ENCODE measurements around the gene P2RY8.
A peak's percentile ranks its signal among the peaks of the same experiment; 100 is the strongest.

P2RY8 gene

GRCh38 chrX:1534301-1535168 is 2.5 kb downstream of the P2RY8 start:
- peaks cover 0 to 3% (median 0%) of the 10 kb centered on the region in 11 experiments; a peak in 4 of 22 replicates for H3K9me3 ChIP-seq (replicated peaks in 1 of 11)
- H3K36me3 ChIP-seq = peaks cover 0 to 30% (median 23%) of the 10 kb centered on the region in 11 experiments; a peak in 19 of 22 replicates
- H3K4me3 ChIP-seq = peak overlapping the region; percentile 68 to 98 (median 86)
- peaks cover 6 to 46% (median 41%) of the 10 kb centered on the region in 11 experiments; a peak in 20 of 22 replicates for H4K20me1 ChIP-seq
- peak overlapping the region; percentile 82 to 100 (median 95) for H3K4me2 ChIP-seq
- peak overlapping the region; percentile 90 to 99 (median 96); a peak in 21 of 22 replicates for H3K27ac ChIP-seq
- TF ChIP-seq Cebpa-rat (IDR thresholded peaks at IDR 0.05) = no peak
- H3K9ac ChIP-seq = peak overlapping the region; percentile 90 to 99 (median 93)
- H3K4me1 ChIP-seq = peaks cover 14 to 42% (median 33%) of the 10 kb centered on the region in 10 experiments; a peak in 18 of 20 replicates
- no peaks in the 10 kb centered on the region for H3K27me3 ChIP-seq

GRCh38 chrX:1533058-1533457 is 3.9 kb downstream of the P2RY8 start:
- peaks cover 0 to 10% (median 3%) of the 10 kb centered on the region in 11 experiments; a peak in 8 of 22 replicates for H3K9me3 ChIP-seq (replicated peaks in 1 of 11)
- peaks cover 10 to 61% (median 55%) of the 10 kb centered on the region in 11 experiments; a peak in 20 of 22 replicates for H4K20me1 ChIP-seq
- H3K4me2 ChIP-seq = peak overlapping the region in 8 of 11 experiments; percentile 15 to 43 (median 26); a peak in 7 of 22 replicates
- H3K9ac ChIP-seq = no peak overlapping the region
- no peak overlapping the region; a peak in 1 of 20 replicates for H3K4me3 ChIP-seq
- no peak for TF ChIP-seq Cebpa-rat (IDR thresholded peaks at IDR 0.05)
- H3K36me3 ChIP-seq = peaks cover 0 to 45% (median 38%) of the 10 kb centered on the region in 11 experiments; a peak in 19 of 22 replicates
- H3K27me3 ChIP-seq = no peaks in the 10 kb centered on the region
- H3K4me1 ChIP-seq = peaks cover 14 to 34% (median 24%) of the 10 kb centered on the region in 10 experiments; a peak in 18 of 20 replicates
- H3K27ac ChIP-seq = no peak overlapping the region

GRCh38 chrX:1531096-1531890 is 5.7 kb downstream of the P2RY8 start:
- Histone ChIP-seq H3K4me1 (peaks cover 8 to 28% (median 18%) of the 10 kb centered on the region in 10 experiments; a peak in 18 of 20 replicates), H4K20me1 (peaks cover 11 to 78% (median 73%) of the 10 kb centered on the region in 11 experiments; a peak in 20 of 22 replicates), H3K36me3 (peaks cover 0 to 63% (median 53%) of the 10 kb centered on the region in 11 experiments; a peak in 19 of 22 replicates), H3K9me3 (replicated peaks in 1 of 11) (peaks cover 0 to 18% (median 4%) of the 10 kb centered on the region in 11 experiments; a peak in 10 of 22 replicates), H3K9ac (no peak overlapping the region; a peak in 1 of 22 replicates), H3K4me2 (peak overlapping the region in 9 of 11 experiments; percentile 13 to 52 (median 35); a peak in 14 of 22 replicates), H3K27me3 (no peaks in the 10 kb centered on the region), H3K27ac (peak overlapping the region in 1 of 11 experiments; percentile 25; a peak in 1 of 22 replicates), H3K4me3 (0 out of 20 replicates have a peak overlapping the region, but pooled peaks of 2 of the 10 experiments have one; percentile 1 to 14)
- no peak for TF ChIP-seq Cebpa-rat (IDR thresholded peaks at IDR 0.05)

- H3K36me3 ChIP-seq = peaks cover 0 to 77% (median 68%) of the 10 kb centered on the region in 11 experiments; a peak in 19 of 22 replicates
- H3K4me2 ChIP-seq = 0 out of 22 replicates have a peak overlapping the region, but pooled peaks of 2 of the 11 experiments have one; percentile 3 to 11
- H3K4me1 ChIP-seq = peaks cover 7 to 26% (median 19%) of the 10 kb centered on the region in 10 experiments; a peak in 18 of 20 replicates
- peaks cover 16 to 86% (median 80%) of the 10 kb centered on the region in 11 experiments; a peak in 20 of 22 replicates for H4K20me1 ChIP-seq
- H3K27me3 ChIP-seq = no peaks in the 10 kb centered on the region
- no peak overlapping the region for H3K9ac ChIP-seq
- H3K9me3 ChIP-seq (replicated peaks in 1 of 11) = peaks cover 0 to 18% (median 4%) of the 10 kb centered on the region in 11 experiments; a peak in 10 of 22 replicates
- no peak overlapping the region for H3K4me3 ChIP-seq
- no peak for TF ChIP-seq Cebpa-rat (IDR thresholded peaks at IDR 0.05)
- no peak overlapping the region for H3K27ac ChIP-seq
Observed at GRCh38 chrX:1529756-1530155, 7.2 kb downstream of the P2RY8 start.

GRCh38 chrX:1529328-1529727 is 7.7 kb downstream of the P2RY8 start:
- H3K9me3 ChIP-seq (replicated peaks in 1 of 11) = peaks cover 0 to 18% (median 4%) of the 10 kb centered on the region in 11 experiments; a peak in 10 of 22 replicates
- H3K4me1 ChIP-seq = peaks cover 2 to 26% (median 18%) of the 10 kb centered on the region in 10 experiments; a peak in 18 of 20 replicates
- H3K4me2 ChIP-seq = peak overlapping the region in 4 of 11 experiments; percentile 3 to 23 (median 12); a peak in 2 of 22 replicates
- no peak overlapping the region for H3K4me3 ChIP-seq
- H4K20me1 ChIP-seq = peaks cover 16 to 86% (median 80%) of the 10 kb centered on the region in 11 experiments; a peak in 20 of 22 replicates
- TF ChIP-seq Cebpa-rat (IDR thresholded peaks at IDR 0.05) = no peak
- peaks cover 0 to 81% (median 71%) of the 10 kb centered on the region in 11 experiments; a peak in 19 of 22 replicates for H3K36me3 ChIP-seq
- H3K9ac ChIP-seq = no peak overlapping the region
- H3K27ac ChIP-seq = no peak overlapping the region
- no peaks in the 10 kb centered on the region for H3K27me3 ChIP-seq

- H3K9ac ChIP-seq = no peak overlapping the region
- no peaks in the 10 kb centered on the region for H3K27me3 ChIP-seq
- H3K4me1 ChIP-seq = peaks cover 0 to 30% (median 20%) of the 10 kb centered on the region in 10 experiments; a peak in 16 of 20 replicates
- peak overlapping the region in 2 of 11 experiments; percentile 3 to 13; a peak in 1 of 22 replicates for H3K4me2 ChIP-seq
- H3K9me3 ChIP-seq (replicated peaks in 1 of 11) = peaks cover 0 to 18% (median 4%) of the 10 kb centered on the region in 11 experiments; a peak in 10 of 22 replicates
- no peak for TF ChIP-seq Cebpa-rat (IDR thresholded peaks at IDR 0.05)
- peaks cover 0 to 86% (median 75%) of the 10 kb centered on the region in 11 experiments; a peak in 19 of 22 replicates for H3K36me3 ChIP-seq
- H3K27ac ChIP-seq = no peak overlapping the region
- H3K4me3 ChIP-seq = no peak overlapping the region
- peaks cover 16 to 88% (median 83%) of the 10 kb centered on the region in 11 experiments; a peak in 20 of 22 replicates for H4K20me1 ChIP-seq
Observed at GRCh38 chrX:1528884-1529203, 8.1 kb downstream of the P2RY8 start.

- H3K36me3 ChIP-seq = peaks cover 0 to 91% (median 80%) of the 10 kb centered on the region in 11 experiments; a peak in 19 of 22 replicates
- no peak overlapping the region for H3K9ac ChIP-seq
- H3K27ac ChIP-seq = no peak overlapping the region
Observed at GRCh38 chrX:1528186-1528883, 8.7 kb downstream of the P2RY8 start.

More at GRCh38 chrX:1528186-1528883, 8.7 kb downstream of the P2RY8 start:
- Histone ChIP-seq H3K9me3 (replicated peaks in 1 of 11) (peaks cover 0 to 18% (median 4%) of the 10 kb centered on the region in 11 experiments; a peak in 10 of 22 replicates), H3K27me3 (no peaks in the 10 kb centered on the region), H3K4me1 (peaks cover 0 to 35% (median 25%) of the 10 kb centered on the region in 10 experiments; a peak in 16 of 20 replicates), H3K4me2 (no peak overlapping the region), H3K4me3 (no peak overlapping the region), H4K20me1 (peaks cover 16 to 93% (median 88%) of the 10 kb centered on the region in 11 experiments; a peak in 20 of 22 replicates)
- no peak for TF ChIP-seq Cebpa-rat (IDR thresholded peaks at IDR 0.05)

All from BLaER1 treated with 17β-estradiol and CSF1 and Interleukin-3, amounts not matched to agents 10 nM and 100 nM (cell line).